Effector CD4-positive, alpha-beta T cell (primary cell): Measurements from ENCODE around the gene PRKCE.

Experiments
- DNase-seq: peaks from one replicate; pipeline ENCODE4 v3.0.0-alpha.2; 2020

PRKCE gene

GRCh38 chr2:45946023-45946422 lies 294.5 kb downstream of the PRKCE start:
- no peak for DNase-seq

- no peak for DNase-seq
These were observed 299.1 kb downstream of the PRKCE start for GRCh38 chr2:45950606-45951005.

GRCh38 chr2:45951025-45951727 lies 299.7 kb downstream of the PRKCE start:
- DNase-seq = no peak

GRCh38 chr2:45952591-45952990 lies 301.1 kb downstream of the PRKCE start:
- DNase-seq = no peak

GRCh38 chr2:45953376-45954027 lies 302.0 kb downstream of the PRKCE start:
- no peak for DNase-seq

- DNase-seq = no peak
These were observed 302.9 kb downstream of the PRKCE start for GRCh38 chr2:45954233-45954850.

- no peak for DNase-seq
These were observed 306.2 kb downstream of the PRKCE start for GRCh38 chr2:45957533-45958227.

GRCh38 chr2:45960057-45960863 lies 308.8 kb downstream of the PRKCE start:
- no peak for DNase-seq

GRCh38 chr2:45962177-45962921 lies 310.9 kb downstream of the PRKCE start:
- DNase-seq = no peak

- DNase-seq = no peak
These were observed 312.3 kb downstream of the PRKCE start for GRCh38 chr2:45963816-45964215.

- no peak for DNase-seq
These were observed 312.9 kb downstream of the PRKCE start for GRCh38 chr2:45964223-45964841.

GRCh38 chr2:45964906-45965305 lies 313.4 kb downstream of the PRKCE start:
- no peak for DNase-seq

- no peak for DNase-seq
These were observed 314.5 kb downstream of the PRKCE start for GRCh38 chr2:45965871-45966498.

- no peak for DNase-seq
These were observed 317.6 kb downstream of the PRKCE start for GRCh38 chr2:45968946-45969584.

- DNase-seq = no peak
These were observed 322.0 kb downstream of the PRKCE start for GRCh38 chr2:45973426-45973825.

- no peak for DNase-seq
These were observed 322.6 kb downstream of the PRKCE start for GRCh38 chr2:45974056-45974455.

GRCh38 chr2:45974762-45975408 lies 323.4 kb downstream of the PRKCE start:
- no peak for DNase-seq

- DNase-seq = no peak
These were observed 324.5 kb downstream of the PRKCE start for GRCh38 chr2:45975752-45976517.

- DNase-seq = no peak
These were observed 326.9 kb downstream of the PRKCE start for GRCh38 chr2:45978302-45978859.
